ENCODE data around the gene PAX6. TPM values are rescaled to one million over a fixed set of nuclear protein-coding genes. Genes with fewer than 3 reads are reported as not detected.
A peak's percentile ranks its signal among the peaks of the same experiment; 100 is the strongest.

Gene PAX6
- total and polyA plus RNA-seq, 12 donors, result 0.01 TPM; not detected in 11

GRCh38 chr11:31820438-31820818 lies 9.3 kb upstream of the PAX6 start:
- peaks cover 24 to 43% (median 30%) of the 10 kb centered on the region in 9 donors for H3K4me1 ChIP-seq
- ATAC-seq (no peak), DNase-seq (no peak)
- no peaks in the 10 kb centered on the region for H3K9me3 ChIP-seq
- no peaks in the 10 kb centered on the region for H3K36me3 ChIP-seq
- H3K27ac ChIP-seq, result no peak overlapping the region
- no peak overlapping the region for H3K4me3 ChIP-seq
- TF ChIP-seq CTCF (IDR thresholded peaks at IDR 0.05), result no peak
- intact Hi-C loops (cut with DNase I), result no loop called here
- H3K27me3 ChIP-seq, result peaks cover 82 to 100% (median 100%) of the 10 kb centered on the region in 7 donors
- 4 to 7% methylated on average over 15 of the region's 15 CpGs for WGBS, 2 donors

- Histone ChIP-seq H3K4me3 (no peak overlapping the region), H3K27me3 (peaks cover 78 to 100% (median 100%) of the 10 kb centered on the region in 7 donors), H3K36me3 (no peaks in the 10 kb centered on the region), H3K9me3 (no peaks in the 10 kb centered on the region), H3K27ac (no peak overlapping the region), H3K4me1 (peaks cover 21 to 43% (median 34%) of the 10 kb centered on the region in 9 donors)
- intact Hi-C loops (cut with DNase I), result loop anchor here in 1 of 10 donors (10.0 kb wide), 1 partner anchor 135 kb away; no protein-coding TSS in a partner anchor
- no peak for TF ChIP-seq CTCF (IDR thresholded peaks at IDR 0.05)
- DNase-seq (no peak), ATAC-seq (peak in 1 of 8 donors; percentile 23)
- 13 to 14% methylated on average over 54 to 55 of the region's 55 CpGs for WGBS, 2 donors
Measured at GRCh38 chr11:31819621-31820437, 8.7 kb upstream of the PAX6 start.

GRCh38 chr11:31818874-31819331 lies 7.8 kb upstream of the PAX6 start:
- H3K4me1 ChIP-seq, result peaks cover 28 to 51% (median 40%) of the 10 kb centered on the region in 9 donors
- no peak for ATAC-seq
- intact Hi-C loops (cut with DNase I), result loop anchor here in 1 of 10 donors (10.0 kb wide), 1 partner anchor 136 kb away; no protein-coding TSS in a partner anchor
- no peak overlapping the region for H3K4me3 ChIP-seq
- no peak for TF ChIP-seq CTCF (IDR thresholded peaks at IDR 0.05)
- H3K36me3 ChIP-seq, result no peaks in the 10 kb centered on the region
- H3K27ac ChIP-seq, result no peak overlapping the region
- WGBS, 2 donors, result 7 to 8% methylated on average over 26 of the region's 26 CpGs
- H3K9me3 ChIP-seq, result no peaks in the 10 kb centered on the region
- peaks cover 78 to 100% (median 100%) of the 10 kb centered on the region in 7 donors for H3K27me3 ChIP-seq
- DNase-seq, result no peak

- ATAC-seq (no peak), DNase-seq (no peak)
- Histone ChIP-seq H3K27ac (no peak overlapping the region), H3K36me3 (no peaks in the 10 kb centered on the region), H3K4me3 (peak overlapping the region in 2 of 10 donors; percentile 0 to 51), H3K9me3 (no peaks in the 10 kb centered on the region), H3K27me3 (peaks cover 78 to 100% (median 100%) of the 10 kb centered on the region in 7 donors), H3K4me1 (peaks cover 28 to 56% (median 46%) of the 10 kb centered on the region in 9 donors)
- 6 to 10% methylated on average over 9 of the region's 9 CpGs for WGBS, 2 donors
- intact Hi-C loops (cut with DNase I), result loop anchor here in 1 of 10 donors (10.0 kb wide), 1 partner anchor 136 kb away; no protein-coding TSS in a partner anchor
- TF ChIP-seq CTCF (IDR thresholded peaks at IDR 0.05), result no peak
Measured at GRCh38 chr11:31818425-31818755, 7.3 kb upstream of the PAX6 start.
